HL-60 (cell line): ENCODE results near the gene NCSTN.

Experiments
- CTCF ChIP-seq: IDR thresholded peaks from one replicate; pipeline ENCODE4 v1.5.1; 2011; ENCODE audit warnings: low read length, control low read depth, inconsistent platforms; ENCODE audit not compliant: insufficient read depth
- GABPA ChIP-seq: IDR thresholded peaks from 2 replicates; pipeline ENCODE4 v1.6.1; 2012; ENCODE audit warnings: low read depth
- POLR2AphosphoS5 ChIP-seq: IDR thresholded peaks from 2 replicates; pipeline ENCODE4 v1.6.1; 2012; ENCODE audit warnings: low read depth
- REST ChIP-seq: IDR thresholded peaks from 2 replicates; pipeline ENCODE4 v1.6.1; 2012; ENCODE audit warnings: low read depth; ENCODE audit not compliant: insufficient replicate concordance
- SPI1 ChIP-seq: IDR thresholded peaks from 2 replicates; pipeline ENCODE4 v1.6.1; 2012; ENCODE audit warnings: low read depth, mild to moderate bottlenecking, borderline replicate concordance

GRCh38 chr1:160363010-160363409 is 19.8 kb downstream of the NCSTN start:
- TF ChIP-seq CTCF (no peak), GABPA (no peak), REST (no peak), SPI1 (no peak), POLR2AphosphoS5 (no peak)
